ENCODE results near the gene PIK3C2G. TPM values are rescaled to one million over a fixed set of nuclear protein-coding genes. Genes with fewer than 3 reads are reported as not detected.

Gene PIK3C2G
- total RNA-seq, 2 donors from 2014 or later = 0.57 to 0.69 TPM

DNA sequence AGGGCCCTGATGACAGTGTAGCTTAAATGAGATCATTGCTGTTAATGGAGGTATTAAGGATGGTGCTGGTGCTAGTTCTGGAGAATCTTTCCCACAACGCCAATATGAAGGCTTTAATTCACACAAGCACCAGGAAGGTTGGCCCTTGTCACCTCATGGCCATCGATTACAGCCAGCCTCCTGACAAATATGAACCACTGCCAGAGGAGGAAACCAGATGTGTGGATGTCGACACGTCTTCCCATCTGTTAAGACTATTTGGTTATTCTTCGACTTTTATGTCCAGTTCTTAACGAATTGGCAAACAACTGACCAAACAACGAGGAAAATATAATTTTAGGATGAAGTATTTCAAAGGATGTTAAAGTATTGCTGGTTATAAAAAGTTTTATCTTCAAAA lies 79.5 kb downstream of the PIK3C2G start:
- H3K27me3 ChIP-seq = no peaks in the 10 kb centered on the region
- TF ChIP-seq, protein P1, sequence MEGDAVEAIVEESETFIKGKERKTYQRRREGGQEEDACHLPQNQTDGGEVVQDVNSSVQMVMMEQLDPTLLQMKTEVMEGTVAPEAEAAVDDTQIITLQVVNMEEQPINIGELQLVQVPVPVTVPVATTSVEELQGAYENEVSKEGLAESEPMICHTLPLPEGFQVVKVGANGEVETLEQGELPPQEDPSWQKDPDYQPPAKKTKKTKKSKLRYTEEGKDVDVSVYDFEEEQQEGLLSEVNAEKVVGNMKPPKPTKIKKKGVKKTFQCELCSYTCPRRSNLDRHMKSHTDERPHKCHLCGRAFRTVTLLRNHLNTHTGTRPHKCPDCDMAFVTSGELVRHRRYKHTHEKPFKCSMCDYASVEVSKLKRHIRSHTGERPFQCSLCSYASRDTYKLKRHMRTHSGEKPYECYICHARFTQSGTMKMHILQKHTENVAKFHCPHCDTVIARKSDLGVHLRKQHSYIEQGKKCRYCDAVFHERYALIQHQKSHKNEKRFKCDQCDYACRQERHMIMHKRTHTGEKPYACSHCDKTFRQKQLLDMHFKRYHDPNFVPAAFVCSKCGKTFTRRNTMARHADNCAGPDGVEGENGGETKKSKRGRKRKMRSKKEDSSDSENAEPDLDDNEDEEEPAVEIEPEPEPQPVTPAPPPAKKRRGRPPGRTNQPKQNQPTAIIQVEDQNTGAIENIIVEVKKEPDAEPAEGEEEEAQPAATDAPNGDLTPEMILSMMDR (IDR thresholded peaks at IDR 0.05) = no peak
- no peaks in the 10 kb centered on the region for H3K9me3 ChIP-seq
- no peaks in the 10 kb centered on the region for H3K36me3 ChIP-seq
- H3K27ac ChIP-seq = no peak overlapping the region
- H3K4me1 ChIP-seq = no peaks in the 10 kb centered on the region
- intact Hi-C loops (cut with DNase I) = no loop called here
- H3K4me3 ChIP-seq = no peak overlapping the region
- no peak for DNase-seq
- H3K9ac ChIP-seq (ENCODE audit: low read depth in 2 of 2, low read length in 2 of 2) = no peak overlapping the region

DNA sequence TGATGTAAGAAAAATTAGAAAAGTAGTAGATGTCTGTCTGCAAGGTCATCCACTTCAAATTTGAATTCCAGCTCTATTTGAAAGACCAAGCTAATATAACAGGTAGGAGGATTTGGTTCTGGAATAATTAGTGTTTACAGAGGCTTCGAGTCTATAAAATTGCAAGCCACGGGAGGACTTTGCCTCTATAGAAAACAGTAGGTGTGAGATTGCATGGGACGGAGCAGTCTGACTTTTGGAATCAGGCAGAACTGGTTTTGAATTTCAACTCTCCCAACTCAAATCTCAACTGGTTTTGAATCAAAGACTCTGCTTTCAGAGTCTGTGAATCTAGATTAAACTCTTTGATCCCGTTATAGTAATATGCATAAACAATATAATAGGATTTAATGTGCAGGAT lies 82.4 kb downstream of the PIK3C2G start:
- H3K4me1 ChIP-seq = no peaks in the 10 kb centered on the region
- DNase-seq = peak; percentile 53
- H3K36me3 ChIP-seq = no peaks in the 10 kb centered on the region
- TF ChIP-seq, protein P1 (IDR thresholded peaks at IDR 0.05) = no peak
- intact Hi-C loops (cut with DNase I) = no loop called here
- H3K9ac ChIP-seq (ENCODE audit: low read depth in 2 of 2, low read length in 2 of 2) = no peak overlapping the region
- no peak overlapping the region for H3K4me3 ChIP-seq
- peak overlapping the region; percentile 5 for H3K27ac ChIP-seq
- H3K27me3 ChIP-seq = no peaks in the 10 kb centered on the region
- no peaks in the 10 kb centered on the region for H3K9me3 ChIP-seq

DNA sequence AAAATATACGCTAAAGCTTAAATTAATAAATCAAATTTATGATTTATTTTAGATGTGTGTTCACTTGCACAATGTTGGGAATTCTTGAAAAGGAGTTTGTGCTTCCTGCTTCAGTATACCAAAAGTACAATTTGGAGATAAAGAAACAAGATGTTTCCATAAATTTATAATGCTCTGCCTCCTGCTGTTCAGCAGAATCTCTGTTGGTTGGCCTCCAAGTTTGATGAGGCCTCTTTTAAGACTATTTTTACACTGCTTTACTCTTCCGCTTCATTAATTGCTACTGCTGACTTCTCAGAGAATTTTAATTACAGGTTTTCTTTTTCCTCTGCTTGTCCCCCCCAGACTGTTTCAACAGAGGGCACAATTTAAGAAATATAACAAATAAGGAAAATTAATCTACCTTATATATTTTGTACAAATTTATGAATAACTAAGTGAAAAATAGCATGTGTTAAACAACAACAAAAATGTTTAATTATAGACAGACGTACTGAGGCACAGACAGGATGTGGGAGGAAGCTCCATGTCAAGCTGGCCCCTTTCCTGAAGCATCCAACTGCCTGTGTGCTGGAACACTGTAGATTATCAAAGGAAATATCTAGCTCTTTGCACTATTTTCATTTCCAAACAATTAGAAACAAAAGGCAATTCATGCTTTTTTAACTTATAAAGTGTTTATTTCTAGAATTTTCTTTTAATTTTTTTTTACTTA lies 83.9 kb downstream of the PIK3C2G start:
- TF ChIP-seq, protein P1 (IDR thresholded peaks at IDR 0.05) = no peak

DNA sequence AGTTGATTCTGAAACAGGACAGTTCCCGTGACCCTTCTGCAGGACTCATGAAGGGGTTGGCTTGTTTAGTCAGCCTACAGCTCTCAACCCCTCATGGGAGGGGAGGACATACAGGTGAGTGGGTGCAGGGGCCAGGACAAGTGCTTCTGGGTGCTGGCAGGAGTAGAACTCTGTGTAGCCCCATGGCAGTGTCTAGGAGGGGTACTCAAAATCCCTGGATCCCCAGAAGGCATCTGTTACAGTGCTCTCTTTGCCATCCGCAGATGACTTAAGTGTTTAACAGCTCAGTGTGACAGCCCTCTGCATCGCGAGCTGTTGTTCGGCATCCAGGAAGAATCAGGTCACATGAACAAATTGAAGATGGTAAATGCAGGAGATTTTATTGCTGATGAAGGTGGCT lies 91.0 kb downstream of the PIK3C2G start:
- Histone ChIP-seq H3K36me3 (no peaks in the 10 kb centered on the region), H3K27me3 (no peaks in the 10 kb centered on the region), H3K27ac (no peak overlapping the region), H3K4me3 (no peak overlapping the region), H3K4me1 (no peaks in the 10 kb centered on the region), H3K9ac (ENCODE audit: low read depth in 2 of 2, low read length in 2 of 2) (no peak overlapping the region), H3K9me3 (no peaks in the 10 kb centered on the region)
- intact Hi-C loops (cut with DNase I) = no loop called here
- TF ChIP-seq, protein P1 (IDR thresholded peaks at IDR 0.05) = no peak
- DNase-seq = no peak

More for the DNA sequence above, 83.9 kb downstream of the PIK3C2G start:
- Histone ChIP-seq H3K36me3 (no peaks in the 10 kb centered on the region), H3K4me1 (no peaks in the 10 kb centered on the region), H3K4me3 (no peak overlapping the region), H3K27ac (no peak overlapping the region), H3K27me3 (no peaks in the 10 kb centered on the region), H3K9me3 (no peaks in the 10 kb centered on the region), H3K9ac (ENCODE audit: low read depth in 2 of 2, low read length in 2 of 2) (no peak overlapping the region)
- no peak for DNase-seq
- intact Hi-C loops (cut with DNase I) = no loop called here

DNA sequence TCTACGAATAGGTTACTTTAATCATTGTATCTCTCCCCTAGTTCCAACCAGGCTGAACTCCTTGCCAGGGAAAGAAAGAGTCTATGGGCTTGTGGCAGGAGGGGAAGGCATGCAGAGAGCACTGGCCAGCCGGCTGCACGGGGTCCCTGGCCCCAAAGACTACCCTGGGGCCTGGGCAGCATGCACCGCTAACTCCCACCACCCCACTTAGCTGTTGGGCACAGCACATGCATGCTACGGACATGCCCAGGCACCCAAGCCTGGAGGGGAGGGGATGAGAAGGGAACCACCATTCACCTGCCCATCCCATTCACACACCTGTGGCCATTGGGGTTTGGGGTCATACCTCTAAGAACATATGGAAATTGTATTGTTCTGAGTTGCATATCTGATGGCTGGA lies 94.1 kb downstream of the PIK3C2G start:
- no peaks in the 10 kb centered on the region for H3K9me3 ChIP-seq
- no peak overlapping the region for H3K27ac ChIP-seq
- TF ChIP-seq, protein P1 (IDR thresholded peaks at IDR 0.05) = no peak
- DNase-seq = no peak
- intact Hi-C loops (cut with DNase I) = no loop called here
- H3K9ac ChIP-seq (ENCODE audit: low read depth in 2 of 2, low read length in 2 of 2) = no peak overlapping the region
- H3K36me3 ChIP-seq = no peaks in the 10 kb centered on the region
- H3K27me3 ChIP-seq = no peaks in the 10 kb centered on the region
- H3K4me1 ChIP-seq = no peaks in the 10 kb centered on the region
- H3K4me3 ChIP-seq = no peak overlapping the region
